IMR-90 (cell line): Measurements from ENCODE around the gene CYP2J2. TPM values are rescaled to one million over a fixed set of nuclear protein-coding genes. Genes with fewer than 3 reads are reported as not detected.
A peak's percentile ranks its signal among the peaks of the same experiment; 100 is the strongest.

Experiments used
- ATAC-seq: fragments of 200-7000 bp; cut with Tn5 transposase; 2 replicates; pipeline ENCODE4 v1.9.1; 2020; ENCODE audit warnings: low read depth, mild to moderate bottlenecking, moderate library complexity
- BruUV-seq: library from RNA; stranded (reverse); fragments of 400-500 nt; replicated peaks from 2 replicates; lab custom pipeline; 2021; lab: Mats Ljungman, UMichigan
- CTCF ChIA-PET: fragments of 300-600 bp; formaldehyde crosslinking; extraction: SDS; loops from one replicate; lab custom pipeline; 2021; ENCODE audit warnings: antibody characterized with exemption; lab: Yijun Ruan, JAX
- POLR2A ChIA-PET: fragments of 300-600 bp; sonication (Branson Sonifier 250); formaldehyde crosslinking; loops from one replicate; lab custom pipeline; 2022; ENCODE audit warnings: antibody characterized with exemption; ENCODE audit not compliant: unreplicated experiment; lab: Charles Lee
- DNase-seq: peaks from one replicate; pipeline ENCODE4 v3.0.0; 2013
- H2AFZ ChIP-seq: replicated peaks from 2 replicates; pipeline ENCODE3; 2013; ENCODE audit warnings: low read length, mild to moderate bottlenecking; ENCODE audit not compliant: poor library complexity
- H2AK5ac ChIP-seq: 2 replicates; pipeline ENCODE4 v1.6.1; 2013; ENCODE audit warnings: low read depth, low read length, inconsistent platforms
- H2AK9ac ChIP-seq: replicated peaks from 2 replicates; pipeline ENCODE3; 2013; ENCODE audit warnings: mild to moderate bottlenecking, low read depth, low read length, moderate library complexity; ENCODE audit not compliant: poor library complexity
- H2BK120ac ChIP-seq: 2 replicates; pipeline ENCODE4 v1.6.1; 2013; ENCODE audit warnings: low read depth, low read length, inconsistent platforms
- H2BK15ac ChIP-seq: 3 replicates; pipeline ENCODE4 v1.6.1; 2013; ENCODE audit warnings: low read depth, low read length, inconsistent platforms
- H2BK20ac ChIP-seq: 2 replicates; pipeline ENCODE4 v1.6.1; 2013; ENCODE audit warnings: low read depth, mild to moderate bottlenecking, inconsistent platforms, low read length, moderate library complexity
- H2BK5ac ChIP-seq: 2 replicates; pipeline ENCODE4 v1.6.1; 2013; ENCODE audit warnings: mild to moderate bottlenecking, low read depth, low read length, inconsistent platforms; ENCODE audit not compliant: poor library complexity, severe bottlenecking
- H3K14ac ChIP-seq: replicated peaks from 2 replicates; pipeline ENCODE4 v1.6.1; 2013; ENCODE audit warnings: low read depth, low read length, inconsistent platforms
- H3K18ac ChIP-seq: 2 replicates; pipeline ENCODE4 v1.6.1; 2013; ENCODE audit warnings: low read depth, low read length, control low read depth
- H3K23ac ChIP-seq: 2 replicates; pipeline ENCODE4 v1.6.1; 2013; ENCODE audit warnings: low read depth, low read length, inconsistent platforms
- H3K27ac ChIP-seq: 2 replicates; pipeline ENCODE4 v1.5.1; 2013; ENCODE audit warnings: mild to moderate bottlenecking, control low read depth, low read length; ENCODE audit not compliant: insufficient read depth
- H3K27me3 ChIP-seq: 2 replicates; pipeline ENCODE4 v1.6.1; 2013; ENCODE audit warnings: low read length; ENCODE audit not compliant: control insufficient read depth, insufficient read depth
- H3K36me3 ChIP-seq: 2 replicates; pipeline ENCODE4 v1.6.1; 2013; ENCODE audit warnings: low read length, mixed read lengths; ENCODE audit not compliant: control insufficient read depth, insufficient read depth
- H3K4ac ChIP-seq: 2 replicates; pipeline ENCODE4 v1.6.1; 2013; ENCODE audit warnings: low read depth, low read length, inconsistent platforms
- H3K4me1 ChIP-seq: 2 replicates; pipeline ENCODE4 v1.6.1; 2013; ENCODE audit warnings: low read length, mixed read lengths; ENCODE audit not compliant: control insufficient read depth, insufficient read depth
- H3K4me2 ChIP-seq: 2 replicates; pipeline ENCODE4 v1.6.1; 2013; ENCODE audit warnings: low read depth, mild to moderate bottlenecking, control low read depth, low read length, moderate library complexity
- H3K4me3 ChIP-seq: 2 replicates; pipeline ENCODE4 v1.5.1; 2013; ENCODE audit warnings: low read depth, mild to moderate bottlenecking, control low read depth, low read length, moderate library complexity; ENCODE audit not compliant: insufficient read depth
- H3K56ac ChIP-seq: 2 replicates; pipeline ENCODE4 v1.6.1; 2013; ENCODE audit warnings: low read length, inconsistent platforms; ENCODE audit not compliant: insufficient read depth; ENCODE audit errors: extremely low read depth
- H3K79me1 ChIP-seq, 2 experiments: 2 replicates each; pipeline ENCODE4 v1.6.1; 2013; ENCODE audit warnings: low read length in 2 of 2, inconsistent platforms in 1 of 2, low read depth in 1 of 2
- H3K9ac ChIP-seq: 2 replicates; pipeline ENCODE4 v1.6.1; 2013; ENCODE audit warnings: low read depth, low read length, control low read depth
- H3K9me1 ChIP-seq: 2 replicates; pipeline ENCODE4 v1.6.1; 2013; ENCODE audit warnings: low read length, inconsistent platforms; ENCODE audit not compliant: insufficient read depth
- H3K9me3 ChIP-seq: 2 replicates; pipeline ENCODE4 v1.6.1; 2013; ENCODE audit warnings: low read length; ENCODE audit not compliant: control insufficient read depth, insufficient read depth
- H4K20me1 ChIP-seq: 2 replicates; pipeline ENCODE4 v1.6.1; 2013; ENCODE audit warnings: low read length, inconsistent platforms; ENCODE audit not compliant: insufficient read depth
- H4K5ac ChIP-seq: 2 replicates; pipeline ENCODE4 v1.6.1; 2013; ENCODE audit warnings: mild to moderate bottlenecking, low read depth, low read length, control low read depth
- H4K8ac ChIP-seq, 2 experiments: 2 replicates each; pipeline ENCODE4 v1.6.1; 2013; ENCODE audit warnings: low read depth in 2 of 2, low read length in 2 of 2, control low read depth in 1 of 2, inconsistent platforms in 1 of 2
- H4K91ac ChIP-seq: 2 replicates; pipeline ENCODE4 v1.6.1; 2013; ENCODE audit warnings: low read depth, low read length, inconsistent platforms; ENCODE audit not compliant: insufficient read depth
- CEBPB ChIP-seq: IDR thresholded peaks from 2 replicates; pipeline ENCODE4 v1.6.1; 2012; ENCODE audit warnings: low read depth, low read length, improper control_type of control experiment
- CHD1 ChIP-seq: IDR thresholded peaks from 2 replicates; pipeline ENCODE4 v1.6.1; 2012; ENCODE audit warnings: low read depth, low read length, improper control_type of control experiment
- FOS ChIP-seq: fragments of 150-350 bp; IDR thresholded peaks from 2 replicates; pipeline ENCODE4 v1.6.1; 2016; ENCODE audit warnings: low read depth, low read length
- MAFK ChIP-seq: IDR thresholded peaks from 2 replicates; pipeline ENCODE4 v1.6.1; 2012; ENCODE audit warnings: low read depth, low read length, improper control_type of control experiment
- NFE2L2 ChIP-seq: fragments of 150-350 bp; IDR thresholded peaks from 2 replicates; pipeline ENCODE4 v1.6.1; 2016; ENCODE audit warnings: low read depth, mild to moderate bottlenecking, low read length
- POLR2A ChIP-seq: IDR thresholded peaks from 2 replicates; pipeline ENCODE4 v1.6.1; 2012; ENCODE audit warnings: mild to moderate bottlenecking, low read depth, low read length
- RAD21 ChIP-seq: IDR thresholded peaks from 2 replicates; pipeline ENCODE4 v1.6.1; 2012; ENCODE audit warnings: low read length, improper control_type of control experiment
- RFX5 ChIP-seq: IDR thresholded peaks from 2 replicates; pipeline ENCODE4 v1.8.0; 2012; ENCODE audit warnings: low read depth, mild to moderate bottlenecking, low read length, moderate library complexity
- WGBS, 2 experiments: methylation state at CpG; one replicate each; pipeline versions ENCODE4 v1.1.5 to v1.1.7; 2013; ENCODE audit warnings: missing lambda C conversion rate in 2 of 2; ENCODE audit not compliant: insufficient read length in 1 of 2; ENCODE audit errors: extremely low coverage in 2 of 2; 5-methylcytosine and 5-hydroxymethylcytosine counted together
- dilution Hi-C: fragments of 300-500 bp; cut with HindIII; formaldehyde crosslinking; loops from one replicate; pipeline ENCODE4 v1.14.3; 2018; ENCODE audit warnings: low sequenced_read_pairs; ENCODE audit not compliant: unreplicated experiment
- in situ Hi-C: fragments of 300-500 bp; cut with MboI; formaldehyde crosslinking; loops from 3 replicates; pipeline ENCODE4 v1.14.3; 2019; ENCODE audit warnings: low sequenced_read_pairs, inconsistent platforms, mixed read lengths
- intact Hi-C: fragments of 100-400 bp; cut with micrococcal nuclease; formaldehyde crosslinking; loops from 2 replicates; pipeline ENCODE4 v1.10.0; 2022
- polyA plus RNA-seq, 3 experiments: library from polyadenylated mRNA; depleted of rRNA; stranded (reverse); fragments of >200 nt; gene quantifications; 2 replicates each; pipeline ENCODE4 v1.2.3, GENCODE V29; 2012; ENCODE audit warnings: low replicate concordance in 1 of 3
- total RNA-seq: library from RNA; depleted of rRNA; stranded (reverse); fragments of >200 nt; gene quantifications from 2 replicates; pipeline ENCODE4 v1.2.3, GENCODE V29; 2012
- TF ChIP-seq, protein P1 (sequence below): conservative IDR thresholded peaks from 2 replicates; pipeline ENCODE4 v1.5.1; 2012; ENCODE audit warnings: mild to moderate bottlenecking, low read depth, low read length, improper control_type of control experiment

CYP2J2 gene
- total and polyA plus RNA-seq, 2 of the 4 experiments (the other 2 are of a cell fraction) = 0.18 TPM; not detected in 1

DNA sequence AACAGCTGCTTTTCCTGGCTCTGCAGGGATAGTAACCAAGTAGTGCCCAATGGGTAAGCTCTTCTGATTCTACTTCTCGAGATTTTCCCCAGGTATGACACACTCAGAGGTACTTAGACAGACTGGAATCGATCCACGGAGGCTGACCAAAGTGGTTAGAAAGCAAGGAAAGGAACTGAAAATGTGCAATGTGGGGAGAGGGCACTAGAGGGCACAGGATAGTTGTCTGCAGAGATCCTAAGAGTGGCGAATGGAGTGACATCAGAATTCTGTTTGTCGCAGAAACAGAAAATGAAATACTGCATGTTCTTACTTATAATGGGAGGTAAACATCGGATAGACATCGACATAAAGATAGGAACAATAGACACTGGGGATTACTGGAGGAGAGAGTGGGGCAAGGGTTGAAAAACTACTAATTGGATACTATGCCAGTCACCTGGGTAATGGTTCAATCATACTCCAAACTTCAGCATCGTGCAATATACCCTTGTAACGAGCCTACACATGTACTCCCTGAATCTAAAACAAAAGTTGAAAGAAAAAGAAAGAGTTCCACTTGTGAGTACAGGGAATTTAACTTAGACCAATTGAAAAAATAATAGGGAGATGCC is 23.3 kb downstream of the CYP2J2 start:
- POLR2A ChIA-PET = no interaction called here

More for the DNA sequence above, 23.3 kb downstream of the CYP2J2 start:
- Histone ChIP-seq H2BK5ac (no peak overlapping the region), H3K4me1 (no peaks in the 10 kb centered on the region), H3K23ac (no peak overlapping the region), H3K56ac (no peak overlapping the region), H4K5ac (no peak overlapping the region), H3K18ac (no peak overlapping the region), H4K8ac (no peak overlapping the region), H3K4me2 (no peak overlapping the region), H3K9ac (no peak overlapping the region), H3K9me3 (no peaks in the 10 kb centered on the region), H2BK120ac (no peak overlapping the region), H2AFZ (no peak overlapping the region), H2AK9ac (no peak overlapping the region), H2AK5ac (no peak overlapping the region), H3K79me1 (no peaks in the 10 kb centered on the region), H3K4ac (no peak overlapping the region), H3K4me3 (no peak overlapping the region), H3K9me1 (no peaks in the 10 kb centered on the region), H2BK20ac (no peak overlapping the region), H3K27ac (no peak overlapping the region), H3K14ac (no peak overlapping the region), H4K20me1 (no peaks in the 10 kb centered on the region), H3K27me3 (no peaks in the 10 kb centered on the region), H2BK15ac (no peak overlapping the region), H3K36me3 (no peaks in the 10 kb centered on the region), H4K91ac (no peak overlapping the region)
- DNase-seq = no peak
- WGBS, 2 experiments = 60% methylated on average over 1 of the region's 9 CpGs; no CpG with 5 or more reads in 1 of the 2 experiments
- CTCF ChIA-PET = interaction anchor here (1.0 kb wide), 1 partner anchor 44 kb away, joined by 5 read pairs; no protein-coding TSS in a partner anchor
- in situ Hi-C loops (no loop called here), dilution Hi-C loops (no loop called here), intact Hi-C loops (no loop called here)
- BruUV-seq = no TSS peak
- TF ChIP-seq NFE2L2 (no peak), MAFK (no peak), FOS (no peak), POLR2A (no peak), CHD1 (no peak), RAD21 (no peak), RFX5 (no peak), CEBPB (no peak)
- TF ChIP-seq, protein P1, sequence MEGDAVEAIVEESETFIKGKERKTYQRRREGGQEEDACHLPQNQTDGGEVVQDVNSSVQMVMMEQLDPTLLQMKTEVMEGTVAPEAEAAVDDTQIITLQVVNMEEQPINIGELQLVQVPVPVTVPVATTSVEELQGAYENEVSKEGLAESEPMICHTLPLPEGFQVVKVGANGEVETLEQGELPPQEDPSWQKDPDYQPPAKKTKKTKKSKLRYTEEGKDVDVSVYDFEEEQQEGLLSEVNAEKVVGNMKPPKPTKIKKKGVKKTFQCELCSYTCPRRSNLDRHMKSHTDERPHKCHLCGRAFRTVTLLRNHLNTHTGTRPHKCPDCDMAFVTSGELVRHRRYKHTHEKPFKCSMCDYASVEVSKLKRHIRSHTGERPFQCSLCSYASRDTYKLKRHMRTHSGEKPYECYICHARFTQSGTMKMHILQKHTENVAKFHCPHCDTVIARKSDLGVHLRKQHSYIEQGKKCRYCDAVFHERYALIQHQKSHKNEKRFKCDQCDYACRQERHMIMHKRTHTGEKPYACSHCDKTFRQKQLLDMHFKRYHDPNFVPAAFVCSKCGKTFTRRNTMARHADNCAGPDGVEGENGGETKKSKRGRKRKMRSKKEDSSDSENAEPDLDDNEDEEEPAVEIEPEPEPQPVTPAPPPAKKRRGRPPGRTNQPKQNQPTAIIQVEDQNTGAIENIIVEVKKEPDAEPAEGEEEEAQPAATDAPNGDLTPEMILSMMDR = peak; percentile 23; the same call in 1 of the 2 replicates
- peak; percentile 56; the same call in 1 of the 2 replicates for ATAC-seq
